HG03469 (cell line): ENCODE measurements around the gene TMEM238.
"Not testable (repeated sequence)": the region's sequence is repeated elsewhere in the genome, so short reads cannot be mapped to it uniquely, and the experiment has no call there.

Source experiments
- ATAC-seq: cut with Tn5 transposase; IDR thresholded peaks from one replicate; pipeline ENCODE4 v1.9.1; 2021; ENCODE audit warnings: mild to moderate bottlenecking, moderate library complexity, moderate number of reproducible peaks; ENCODE audit not compliant: unreplicated experiment

Gene TMEM238

DNA sequence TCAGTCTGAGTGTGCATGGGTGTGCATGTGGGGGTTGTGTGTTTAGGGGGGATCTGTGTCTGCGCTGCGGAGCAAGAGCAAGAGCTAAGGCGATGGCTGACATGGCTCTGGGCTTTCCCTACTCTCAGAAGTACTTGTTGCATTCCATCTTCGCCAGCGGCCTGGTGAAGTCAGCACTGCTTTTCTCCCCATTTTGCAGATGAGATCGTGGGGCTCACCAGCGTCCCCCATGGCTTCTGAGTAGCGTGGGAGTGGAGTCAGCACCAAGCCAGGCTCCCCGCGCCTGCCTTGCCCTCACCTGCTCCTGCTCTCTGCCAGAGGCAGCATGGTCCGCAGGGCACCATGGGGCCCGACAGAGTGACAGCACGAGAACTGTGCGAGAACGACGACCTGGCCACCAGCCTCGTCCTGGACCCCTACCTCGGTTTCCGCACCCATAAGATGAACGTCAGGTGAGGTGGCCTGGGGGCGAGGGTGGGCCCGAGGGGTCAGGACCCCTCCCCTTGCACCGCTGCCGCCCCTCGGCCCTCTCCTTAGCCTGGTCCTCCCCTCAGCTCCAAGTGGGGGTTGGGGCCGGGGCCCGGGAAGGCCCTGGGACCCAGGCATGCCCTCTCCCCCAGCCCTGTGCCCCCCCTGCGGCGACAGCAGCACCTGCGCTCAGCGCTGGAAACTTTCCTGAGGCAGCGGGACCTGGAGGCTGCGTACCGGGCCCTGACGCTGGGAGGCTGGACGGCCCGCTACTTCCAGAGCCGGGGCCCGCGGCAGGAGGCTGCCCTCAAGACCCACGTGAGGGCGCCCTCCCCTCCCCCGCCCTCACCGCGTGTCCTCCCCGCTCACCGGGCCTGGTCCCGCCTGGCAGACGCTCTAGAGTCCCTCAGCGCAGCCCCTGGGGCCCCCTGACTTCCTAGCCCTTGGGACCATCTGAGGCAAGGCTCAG is 42.2 kb downstream of the TMEM238 start:
- no peak for ATAC-seq

DNA sequence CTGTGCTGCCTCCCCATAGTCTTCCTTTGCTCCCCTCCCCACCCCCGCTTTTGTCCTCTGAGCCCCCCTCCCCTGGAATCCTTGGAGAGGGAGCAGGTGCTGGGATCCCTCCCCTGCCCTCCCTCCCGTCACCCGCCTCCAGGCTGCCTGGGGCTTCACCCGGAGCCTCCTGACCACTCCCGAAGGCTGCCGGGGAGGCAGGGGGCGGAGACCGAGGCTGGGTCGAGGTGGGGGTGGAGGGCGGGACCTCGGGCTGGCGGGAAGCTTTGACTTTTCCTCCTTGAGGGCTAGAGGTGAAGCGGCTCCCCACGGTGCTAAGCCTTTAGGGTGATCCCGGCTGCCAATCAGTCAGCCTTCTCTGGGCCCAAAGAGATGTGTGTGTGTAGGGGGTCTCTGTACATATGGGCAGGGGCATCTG is 42.9 kb downstream of the TMEM238 start:
- no peak for ATAC-seq

DNA sequence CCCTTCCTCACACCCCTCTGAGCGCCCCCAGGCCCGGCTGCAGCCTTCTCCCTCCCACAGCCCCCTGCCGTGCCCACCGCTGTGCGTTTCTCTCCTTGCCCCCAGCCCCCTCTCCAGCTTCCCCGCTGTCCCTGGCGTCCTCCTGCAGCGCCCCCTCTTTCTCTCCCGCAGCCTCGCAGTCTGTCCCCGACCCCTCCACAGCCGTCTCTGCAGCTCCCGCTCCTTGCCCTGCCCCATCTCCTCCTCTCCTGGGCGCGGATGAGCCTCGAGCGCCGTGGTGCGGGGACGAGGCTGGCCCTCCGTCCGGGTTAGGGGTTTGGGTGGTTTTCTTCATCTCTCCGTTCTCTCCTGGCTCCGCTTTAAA is 43.3 kb downstream of the TMEM238 start:
- no peak for ATAC-seq

DNA sequence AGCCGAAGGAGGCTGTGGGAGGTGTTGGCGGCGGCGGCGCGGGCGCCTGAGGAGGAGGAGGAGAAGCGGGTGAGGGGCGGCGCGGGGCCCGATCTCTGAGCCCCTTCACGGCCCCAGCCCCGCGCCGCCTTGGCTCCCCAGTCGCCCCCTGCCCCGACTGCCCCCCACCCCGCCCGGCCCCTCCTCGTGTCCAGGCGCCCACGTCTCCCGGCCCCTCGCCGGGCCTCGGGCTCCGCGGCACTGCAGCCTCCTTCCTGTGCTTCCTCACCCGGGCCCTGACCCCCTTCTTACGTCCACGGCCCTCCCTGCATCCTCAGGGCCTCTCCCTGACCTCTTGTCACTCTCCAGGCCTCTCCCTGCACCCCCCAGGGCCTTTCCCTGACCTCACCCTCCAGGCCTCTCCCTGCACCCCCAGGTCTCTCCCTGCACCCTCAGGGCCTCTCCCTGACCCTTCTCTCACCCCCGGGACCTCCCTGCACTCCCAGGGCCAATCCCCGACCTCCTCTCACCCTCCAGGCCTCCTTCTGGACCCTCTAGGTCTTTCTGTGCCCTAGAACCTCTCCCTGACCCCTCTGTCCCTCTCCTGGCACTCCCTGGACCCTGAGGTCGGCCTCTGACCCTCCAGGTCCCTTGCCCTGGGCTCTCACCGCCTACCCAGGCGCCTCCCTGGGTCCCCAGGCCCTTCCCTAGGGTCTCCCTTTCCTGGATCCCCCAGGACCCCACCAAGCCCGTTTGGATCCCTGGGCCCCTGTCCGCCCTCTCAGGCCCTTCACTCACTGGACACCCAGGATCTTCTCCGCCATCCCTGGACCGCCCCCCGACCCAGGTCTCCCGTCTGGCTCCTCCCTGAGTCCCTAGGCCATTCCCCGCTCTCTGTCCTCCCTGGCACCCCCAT is 44.0 kb downstream of the TMEM238 start:
- ATAC-seq: no peak

DNA sequence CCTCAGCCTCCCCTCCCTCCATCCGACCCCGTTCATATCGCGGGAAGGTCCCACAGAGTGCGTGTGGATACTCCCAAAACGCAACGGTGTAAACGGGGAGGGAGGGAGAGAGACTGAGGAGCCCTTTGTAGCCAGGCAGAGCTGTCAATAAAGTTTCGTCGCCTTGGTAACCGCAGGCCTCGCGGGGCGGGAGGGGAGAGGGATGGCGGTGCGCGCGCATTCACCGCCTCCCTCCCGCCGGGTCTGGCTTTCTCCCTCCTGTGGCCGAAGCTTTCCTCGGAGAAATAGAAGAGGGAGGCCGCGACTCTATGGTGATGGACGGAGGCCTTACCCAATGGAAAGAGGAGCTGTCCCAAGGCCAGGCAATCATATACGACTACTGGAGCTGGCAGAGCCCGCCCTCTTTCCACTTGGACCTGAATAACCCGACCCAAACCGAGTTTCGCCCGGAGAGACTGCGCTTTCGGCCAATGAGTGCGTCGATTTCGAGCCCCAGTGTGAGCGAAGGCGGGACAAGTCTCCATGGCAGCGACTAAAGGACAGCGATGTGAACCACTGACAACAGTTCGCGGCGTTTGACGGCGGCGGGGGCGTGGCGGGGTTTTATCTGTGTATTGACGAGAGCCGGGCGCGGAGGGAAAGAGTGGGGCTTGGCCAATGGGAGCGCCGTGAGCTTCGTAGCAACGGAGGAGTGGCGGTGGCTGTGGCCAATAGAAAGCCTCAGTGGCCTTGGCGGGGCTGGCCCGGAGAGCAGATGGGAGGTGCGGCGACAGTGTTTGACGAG is 44.8 kb downstream of the TMEM238 start, which contains the start of gene KMT5C:
Gene KMT5C, plus strand, starts transcription at position 772 of the 784 bp plus-strand sequence. CDS start 2,061 bp downstream, outside the sequence.
- ATAC-seq: peak; percentile 78

DNA sequence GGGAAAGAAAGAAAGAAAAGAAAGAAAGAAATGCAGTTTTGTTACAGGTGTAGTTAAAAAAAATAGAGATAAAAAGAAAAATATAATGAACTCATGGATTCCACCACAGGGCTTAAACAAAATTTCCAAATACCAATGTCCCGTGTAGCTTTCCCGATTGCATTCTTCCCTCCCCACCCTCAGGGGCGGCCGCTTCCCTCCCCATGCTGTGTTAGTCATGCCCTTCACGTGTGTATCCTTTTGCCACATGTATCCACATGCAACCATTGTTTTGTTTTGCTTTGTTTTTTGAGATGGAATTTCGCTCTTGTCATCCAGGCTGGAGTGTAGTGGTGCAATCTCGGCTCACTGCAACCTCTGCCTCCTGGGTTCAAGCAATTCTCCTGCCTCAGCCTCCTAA is 48.0 kb downstream of the TMEM238 start:
- no peak for ATAC-seq

DNA sequence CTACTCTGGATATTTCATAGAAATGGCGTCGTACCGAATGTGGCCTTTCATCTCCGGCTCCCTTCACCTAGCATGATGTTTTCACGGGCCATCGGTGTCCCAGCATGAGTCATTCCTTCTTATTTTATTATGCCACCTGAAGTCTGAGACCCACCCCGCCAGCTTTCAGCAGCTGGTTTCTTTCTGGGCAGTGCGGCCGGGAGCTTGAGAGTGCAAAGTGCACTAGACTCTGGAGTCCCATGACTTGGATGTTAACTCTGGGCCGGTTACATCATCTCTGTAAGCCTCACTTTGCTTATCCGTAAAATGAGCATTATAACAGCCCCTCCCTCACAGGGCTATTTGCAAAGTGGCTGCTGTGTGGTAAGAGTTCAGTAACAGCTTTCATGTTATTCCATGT is 50.2 kb downstream of the TMEM238 start:
- no peak for ATAC-seq

DNA sequence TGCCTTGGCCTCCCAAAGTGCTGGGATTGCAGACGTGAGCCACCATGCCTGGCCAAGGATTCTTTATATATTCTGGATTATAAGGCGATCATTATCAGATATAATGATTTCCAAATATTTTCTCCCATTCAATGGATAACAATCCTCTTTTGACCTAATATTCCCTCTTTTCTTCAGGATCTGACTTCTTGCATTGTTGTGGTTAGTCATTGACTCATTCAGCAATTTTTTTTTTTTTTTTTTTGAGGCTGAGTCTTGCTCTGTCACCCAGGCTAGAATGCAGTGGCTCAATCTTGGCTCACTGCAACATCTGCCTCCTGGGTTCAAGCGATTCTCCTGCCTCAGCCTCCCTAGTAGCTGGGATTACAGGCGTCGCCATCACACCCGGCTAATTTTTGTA is 54.3 kb downstream of the TMEM238 start:
- ATAC-seq: not testable (repeated sequence)
